Measurements from ENCODE around the gene SATB2.

Gene SATB2

DNA sequence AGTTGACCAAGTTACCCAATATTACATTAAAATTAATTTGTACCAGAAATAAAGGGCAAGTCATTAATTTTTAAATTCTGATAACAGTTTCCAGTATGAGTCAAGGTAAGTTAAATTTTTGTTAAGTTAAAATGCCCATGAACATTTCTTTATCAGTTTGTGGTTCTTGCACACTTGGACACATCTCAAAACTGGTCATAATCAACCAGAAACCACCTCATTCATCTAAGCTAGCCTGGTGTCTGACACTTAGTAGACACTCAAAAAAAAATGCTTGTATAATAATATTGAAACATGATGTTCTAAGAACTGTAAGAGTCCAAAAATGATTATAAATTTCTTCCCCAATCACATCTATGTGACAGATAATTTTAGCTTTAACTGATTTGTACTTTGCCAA, 62.4 kb downstream of the SATB2 start:
- DNase-seq = no peak

- DNase-seq = no peak
These were observed 65.4 kb downstream of the SATB2 start for GRCh38 chr2:199392363-199392762.

DNA sequence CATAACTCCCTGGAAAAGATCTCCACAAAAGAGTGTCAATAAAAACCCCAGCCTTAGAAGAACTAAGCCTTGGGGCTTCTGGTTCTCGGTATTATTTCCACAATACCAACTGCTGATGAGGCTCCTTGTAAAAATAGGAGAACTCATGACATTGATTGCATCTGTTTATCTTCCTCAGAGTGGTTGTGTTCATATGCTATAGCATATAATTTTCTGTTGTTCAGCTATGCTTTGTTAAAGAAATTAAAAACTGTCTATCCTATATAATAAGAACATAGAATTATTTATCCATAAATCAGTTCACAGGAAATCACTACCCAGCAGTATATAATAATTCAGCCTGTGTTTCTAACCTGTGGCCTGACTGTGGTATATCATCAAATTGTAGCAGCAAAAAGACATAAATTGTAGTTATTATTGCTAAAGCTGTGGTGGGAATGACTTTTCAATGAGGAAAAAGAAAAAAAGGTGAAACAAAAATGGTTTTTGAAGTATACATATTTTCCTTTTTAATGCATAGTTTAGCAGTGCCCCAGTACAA, 68.9 kb downstream of the SATB2 start:
- DNase-seq = no peak

DNA sequence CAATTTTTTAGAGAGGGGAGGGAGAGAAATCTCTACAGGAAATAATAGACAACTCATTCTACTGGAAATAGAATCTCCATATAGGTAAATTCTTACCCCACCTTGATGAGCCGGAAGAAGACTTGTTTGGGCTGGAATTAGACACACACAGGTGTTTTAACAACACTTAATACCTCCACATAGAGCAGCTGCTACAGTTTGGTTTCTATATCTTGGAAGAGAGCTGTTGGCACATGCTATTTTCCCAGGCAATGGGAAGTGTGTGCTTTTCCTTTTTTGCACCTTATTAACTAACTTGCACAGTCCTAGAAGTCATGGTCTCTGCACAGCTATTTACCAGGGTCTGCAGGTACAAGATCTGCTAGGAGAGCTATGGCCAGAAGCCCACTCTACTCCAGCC, 73.7 kb downstream of the SATB2 start:
- no peak for DNase-seq

DNA sequence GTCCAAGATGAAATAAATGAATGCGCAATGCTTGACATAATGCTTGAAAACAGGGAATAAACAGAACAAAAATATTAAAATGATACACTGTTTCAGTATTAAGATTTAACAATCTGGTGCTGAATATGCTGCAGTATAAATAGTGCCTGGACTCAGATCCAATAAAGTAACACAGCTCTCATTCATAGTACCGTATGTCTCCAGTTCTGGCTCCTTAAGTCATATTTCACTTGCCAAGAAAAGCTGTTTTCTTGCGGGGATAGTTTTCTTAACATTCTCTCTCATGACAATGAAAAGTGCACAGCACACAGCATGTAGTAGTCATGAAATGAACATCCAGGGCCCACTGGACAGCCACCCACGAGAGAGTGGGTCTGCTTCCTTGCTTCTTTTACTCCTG, 74.7 kb downstream of the SATB2 start:
- no peak for DNase-seq

- DNase-seq = no peak
These were observed 75.6 kb downstream of the SATB2 start for GRCh38 chr2:199382091-199382490.

DNA sequence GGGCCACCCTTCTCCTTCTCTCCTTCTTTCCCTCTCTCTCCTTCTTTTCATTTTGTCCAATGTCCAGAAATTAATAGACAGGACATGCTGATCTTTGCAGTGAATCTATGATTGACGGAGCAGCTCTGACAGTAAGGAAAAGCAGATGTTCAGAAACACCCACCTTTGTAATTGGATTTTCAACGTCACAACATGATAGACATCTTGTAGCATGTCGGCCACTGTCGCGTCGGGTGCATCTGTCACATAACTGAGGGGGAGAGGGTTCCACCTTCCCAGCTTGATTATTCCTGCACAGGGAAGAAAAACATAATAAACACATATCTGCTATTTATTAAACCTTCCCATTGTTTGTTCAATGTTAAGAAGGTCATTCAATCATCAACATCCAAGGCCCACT, 76.2 kb downstream of the SATB2 start:
- no peak for DNase-seq

DNA sequence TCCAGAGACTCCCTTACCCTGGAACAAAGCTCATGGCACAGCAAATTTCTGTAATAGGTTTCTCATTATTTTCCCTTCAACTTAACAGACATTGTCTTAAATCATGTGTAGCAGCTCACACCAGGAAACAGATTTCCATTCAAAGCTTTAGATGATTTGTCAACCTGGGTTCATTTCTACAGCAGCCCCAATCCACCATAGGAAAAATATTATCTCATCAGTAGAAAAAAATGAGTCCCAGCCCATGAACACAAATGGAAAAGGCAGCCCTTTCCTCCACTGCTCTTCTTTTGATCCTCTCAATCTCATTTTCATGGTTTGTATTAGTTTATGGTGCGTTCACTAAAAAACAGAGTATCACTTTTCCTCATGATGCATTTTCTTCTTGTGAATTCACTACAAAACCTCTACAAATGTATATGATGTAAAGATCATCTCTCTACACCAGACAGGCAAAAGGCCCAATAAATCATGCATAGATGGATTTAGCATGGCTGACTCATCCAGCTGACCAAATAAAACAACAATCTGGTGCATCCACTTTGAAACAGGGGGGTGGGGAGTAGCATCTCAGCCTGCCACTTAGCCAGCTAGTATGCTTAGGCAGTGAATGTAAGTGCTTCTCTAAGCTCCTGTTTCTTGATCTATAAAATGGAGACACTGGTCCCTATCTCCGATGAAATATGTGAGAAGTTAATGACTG, 78.6 kb downstream of the SATB2 start:
- no peak for DNase-seq

DNA sequence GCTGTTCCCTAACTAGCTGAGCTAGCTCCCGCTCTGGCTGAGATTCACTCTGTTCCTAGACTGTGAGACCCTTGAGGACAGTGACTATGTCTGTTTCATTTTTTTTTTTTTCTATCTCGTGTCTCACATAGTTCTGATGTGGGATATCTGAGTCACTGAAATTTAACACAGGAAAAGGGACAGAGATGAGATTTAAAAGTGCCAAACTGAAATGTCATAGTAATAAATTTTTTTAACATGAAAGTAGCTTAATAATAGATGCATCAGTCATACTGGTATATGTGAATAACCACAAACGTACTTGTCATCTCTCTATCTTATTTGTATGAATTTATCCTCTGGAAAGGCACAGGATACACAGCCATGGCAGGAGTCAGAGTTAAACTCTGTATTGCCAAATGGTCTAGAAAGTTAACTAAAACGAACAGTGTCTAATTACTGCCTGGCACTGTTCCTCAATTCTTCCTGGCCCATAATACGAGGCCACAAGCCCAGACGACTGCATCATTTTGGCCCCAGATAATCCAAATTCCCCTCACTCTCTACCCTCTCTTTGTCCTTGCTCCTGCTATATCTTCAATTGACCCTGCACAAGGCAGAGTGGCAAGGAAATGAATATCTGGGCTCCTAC, 87.5 kb downstream of the SATB2 start:
- no peak for DNase-seq

DNA sequence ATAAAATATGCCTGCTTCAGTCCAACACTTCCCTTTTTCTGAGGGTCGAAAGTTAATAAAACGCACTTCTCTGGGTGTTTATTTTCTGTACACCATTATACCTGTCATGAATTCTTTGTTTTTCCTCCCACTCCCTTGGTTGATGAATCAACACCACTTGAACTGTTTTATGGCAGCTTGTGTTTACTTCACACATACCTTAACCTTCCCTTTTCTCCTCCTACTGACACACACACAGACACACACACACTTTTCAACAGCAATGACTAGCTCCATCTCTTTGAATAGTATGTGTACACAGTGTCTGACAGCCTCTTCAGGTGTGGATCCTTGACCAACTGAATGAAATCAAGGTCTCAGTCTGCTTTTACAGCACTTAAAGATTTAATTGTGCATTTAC, 91.3 kb downstream of the SATB2 start:
- DNase-seq = no peak

GRCh38 chr2:199364153-199364552, 93.6 kb downstream of the SATB2 start:
- no peak for DNase-seq

DNA sequence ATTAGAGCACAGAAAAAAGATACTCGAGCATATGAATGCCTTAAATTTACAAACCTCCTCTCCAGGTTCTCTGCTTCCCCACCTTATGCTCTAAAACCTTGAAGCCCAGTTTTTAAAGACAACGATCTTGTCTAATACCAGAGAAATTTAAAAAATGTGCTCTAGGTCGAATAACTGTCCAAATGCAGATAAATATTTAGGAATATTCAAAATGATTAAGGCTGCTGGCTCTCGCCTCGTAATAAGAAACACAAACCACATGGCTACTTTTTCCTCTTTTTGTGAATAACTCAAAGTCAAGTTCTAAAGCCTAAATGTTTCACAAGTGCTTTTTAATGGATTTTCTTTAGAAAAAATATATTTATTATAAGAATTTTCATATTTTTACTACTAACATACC, 101.3 kb downstream of the SATB2 start:
- no peak for DNase-seq

GRCh38 chr2:199348871-199349270, 108.9 kb downstream of the SATB2 start:
- no peak for DNase-seq

- DNase-seq = no peak
These were observed 113.7 kb downstream of the SATB2 start for GRCh38 chr2:199344012-199344411.

DNA sequence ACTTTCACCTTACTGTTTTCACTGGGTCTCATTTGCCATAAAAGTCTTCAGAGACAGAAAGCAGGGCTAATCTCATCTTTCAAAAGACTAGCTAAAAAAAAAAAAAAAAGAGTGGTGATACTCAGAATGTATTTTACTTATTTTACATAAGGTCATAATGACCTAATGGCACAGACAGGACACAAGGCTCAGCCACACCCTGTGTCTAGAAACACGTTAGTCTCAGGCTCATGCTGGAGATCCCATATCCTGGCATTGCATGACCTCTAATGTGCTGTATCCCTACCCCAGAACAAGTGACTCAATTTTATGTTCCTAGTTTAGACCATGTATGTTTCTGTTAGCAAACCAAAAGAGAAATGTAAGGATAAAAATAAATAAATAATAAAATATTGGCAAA, 115.4 kb downstream of the SATB2 start:
- DNase-seq = no peak

DNA sequence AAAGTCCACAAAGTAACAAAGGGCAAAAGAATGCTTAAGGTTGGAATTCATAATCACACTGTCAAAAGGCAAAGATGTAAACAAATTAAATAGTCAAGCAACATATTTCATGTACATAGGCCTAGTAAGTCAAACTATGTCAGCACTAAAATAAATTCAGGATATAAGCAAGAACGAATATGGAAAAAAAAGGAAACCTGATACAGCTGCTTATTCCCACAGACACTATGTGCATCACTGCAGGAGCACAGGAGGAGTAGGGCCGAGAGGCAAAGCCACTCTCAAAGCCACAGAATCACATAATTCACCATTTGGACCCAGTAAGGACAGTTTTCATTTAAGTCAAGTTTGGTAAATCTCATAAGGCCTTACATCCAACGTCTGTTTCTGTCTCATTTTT, 116.6 kb downstream of the SATB2 start:
- DNase-seq = no peak

- DNase-seq = no peak
These were observed 117.7 kb downstream of the SATB2 start for GRCh38 chr2:199339891-199340605.

- DNase-seq = no peak
These were observed 121.2 kb downstream of the SATB2 start for GRCh38 chr2:199336546-199336945.

- no peak for DNase-seq
These were observed 122.2 kb downstream of the SATB2 start for GRCh38 chr2:199335502-199335901.

DNA sequence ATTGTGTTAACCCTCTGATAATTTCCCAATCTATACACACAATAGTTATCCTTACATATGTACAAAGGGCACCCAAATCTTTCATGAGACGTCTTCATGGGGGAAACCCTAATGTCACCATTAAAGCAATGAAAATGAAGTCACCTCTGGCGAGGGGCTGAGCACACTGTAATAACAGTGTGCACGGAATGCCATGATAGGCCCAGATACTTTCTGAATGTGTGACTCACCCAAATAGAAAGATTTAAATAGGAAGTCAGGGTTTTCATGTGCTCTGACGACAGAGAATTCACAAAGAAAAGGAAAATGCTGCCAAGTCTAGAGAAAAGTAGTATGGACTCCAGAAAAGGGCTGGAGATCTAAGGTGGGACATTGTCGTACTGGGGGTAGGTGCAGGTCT, 128.3 kb downstream of the SATB2 start:
- no peak for DNase-seq

- DNase-seq = no peak
These were observed 128.7 kb downstream of the SATB2 start for GRCh38 chr2:199329031-199329430.

DNA sequence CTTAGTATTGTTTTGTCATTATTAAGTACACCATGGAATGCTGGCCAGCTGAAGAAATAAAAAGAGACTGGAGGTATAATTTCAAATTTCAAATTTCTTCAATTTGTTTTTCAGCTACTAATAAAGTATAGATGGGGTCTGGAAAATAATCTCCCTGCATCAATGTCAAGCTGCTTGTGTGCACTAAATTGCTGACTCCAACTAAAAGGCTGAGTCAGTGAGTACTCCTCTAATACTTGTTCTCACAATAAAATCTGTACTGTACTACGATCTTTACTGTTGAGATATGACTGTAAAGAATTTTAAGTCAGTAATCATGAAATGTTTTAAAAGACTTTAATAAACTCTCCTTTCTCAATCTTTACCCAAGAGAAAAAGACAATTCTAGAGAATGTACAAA, 131.9 kb downstream of the SATB2 start:
- no peak for DNase-seq

- DNase-seq = no peak
These were observed 135.6 kb downstream of the SATB2 start for GRCh38 chr2:199322151-199322550.

DNA sequence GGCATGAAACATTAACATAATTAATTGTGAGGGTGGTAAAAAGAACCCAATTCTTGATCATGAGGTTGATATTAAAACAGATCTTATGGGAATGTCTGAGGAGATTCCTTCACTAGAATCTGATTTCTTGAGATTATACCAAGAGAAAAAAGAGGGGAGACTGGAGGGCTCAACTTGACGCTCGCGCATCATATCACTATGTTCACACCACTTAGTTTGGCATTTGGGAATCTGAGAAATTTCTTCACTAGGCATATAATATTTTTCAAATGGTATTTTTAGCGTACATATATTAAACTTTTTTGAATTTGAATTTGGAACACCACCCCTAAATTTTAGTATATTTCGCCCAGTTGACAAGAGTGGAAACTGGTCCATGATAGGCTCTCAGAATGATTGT, 140.1 kb downstream of the SATB2 start:
- DNase-seq = no peak

Data from effector CD4-positive, alpha-beta T cell (primary cell).